Activated CD8-positive, alpha-beta T cell treated with anti-CD3 and anti-CD28 coated beads for 36 hours (primary cell): ENCODE data around the gene APOO. TPM values are rescaled to one million over a fixed set of nuclear protein-coding genes. Genes with fewer than 3 reads are reported as not detected.

Experiments used
- ATAC-seq: fragments of 200-7000 bp; cut with Tn5 transposase; one replicate; pipeline ENCODE4 v1.10.0; 2021; ENCODE audit warnings: mild to moderate bottlenecking, moderate library complexity
- CTCF ChIA-PET: fragments of 350-600 bp; sonication (Branson Sonifier 250); formaldehyde crosslinking; loops from one replicate; lab custom pipeline; 2021; ENCODE audit warnings: antibody characterized with exemption; lab: Charles Lee
- POLR2A ChIA-PET: fragments of 350-600 bp; sonication (Branson Sonifier 250); formaldehyde crosslinking; loops from one replicate; lab custom pipeline; 2021; ENCODE audit warnings: antibody characterized with exemption; lab: Charles Lee
- DNase-seq: peaks from one replicate; pipeline ENCODE4 v3.0.0-alpha.2; 2020
- H3K27ac Mint-ChIP-seq: one replicate; pipeline ENCODE4 v1.8.0; 2021; ENCODE audit warnings: mild to moderate bottlenecking, mixed read lengths
- H3K27me3 Mint-ChIP-seq: one replicate; pipeline ENCODE4 v1.8.0; 2021; ENCODE audit warnings: mixed read lengths
- H3K36me3 Mint-ChIP-seq: one replicate; pipeline ENCODE4 v1.8.0; 2021; ENCODE audit warnings: low read depth, mixed read lengths
- H3K4me1 Mint-ChIP-seq: one replicate; pipeline ENCODE4 v1.8.0; 2021; ENCODE audit warnings: low read depth, mixed read lengths
- H3K4me3 Mint-ChIP-seq: one replicate; pipeline ENCODE4 v1.8.0; 2021; ENCODE audit warnings: mild to moderate bottlenecking, moderate library complexity, mixed read lengths
- H3K9me3 Mint-ChIP-seq: one replicate; pipeline ENCODE4 v1.8.0; 2021; ENCODE audit warnings: mixed read lengths
- CTCF ChIP-seq: fragments of 200-600 bp; IDR thresholded peaks from one replicate; pipeline ENCODE4 v1.8.0; 2022; ENCODE audit warnings: antibody characterized with exemption, mild to moderate bottlenecking
- intact Hi-C: fragments of 100-400 bp; cut with micrococcal nuclease; formaldehyde crosslinking; loops from one replicate; pipeline ENCODE4 v1.10.0; 2022
- total RNA-seq, 2 experiments: library from RNA; stranded (reverse); gene quantifications; one replicate each; pipeline ENCODE4 v1.2.3, GENCODE V29; 2021

The APOO gene
- total RNA-seq, 2 experiments from 2014 or later = 34.1 to 35.7 TPM

GRCh38 chrX:23854945-23855344 lies 52.8 kb downstream of the APOO start:
- Mint-ChIP-seq H3K36me3 (no peaks in the 10 kb centered on the region), H3K4me1 (no peaks in the 10 kb centered on the region), H3K27ac (no peak overlapping the region), H3K27me3 (no peaks in the 10 kb centered on the region), H3K9me3 (no peaks in the 10 kb centered on the region), H3K4me3 (no peak overlapping the region)
- intact Hi-C loops = no loop called here
- no peak for DNase-seq
- POLR2A ChIA-PET = no interaction called here
- ATAC-seq = no peak
- no peak for TF ChIP-seq CTCF
- CTCF ChIA-PET = interaction anchor here (0.9 kb wide), 1 partner anchor 47 kb away, joined by 3 read pairs; no protein-coding TSS in a partner anchor

DNA sequence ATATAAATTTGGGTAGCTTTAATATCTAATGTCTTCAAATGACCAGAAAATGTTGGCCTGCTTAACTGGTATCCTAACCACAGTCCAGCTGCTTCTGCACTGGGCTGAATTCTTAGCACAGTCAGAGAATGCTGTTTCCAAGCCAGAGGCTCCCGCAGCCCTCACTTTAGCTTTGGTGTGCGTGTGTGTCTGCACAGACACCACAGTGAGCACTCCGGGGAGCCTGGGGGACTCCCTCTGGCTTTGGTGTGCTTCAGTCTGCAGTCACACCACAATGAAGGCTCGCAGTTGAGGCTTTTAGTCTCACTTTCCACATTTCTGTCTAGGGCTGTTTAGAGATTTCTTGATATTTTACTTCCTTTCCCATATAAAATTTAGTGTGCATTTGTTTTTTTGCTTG lies 53.6 kb downstream of the APOO start:
- intact Hi-C loops = no loop called here
- TF ChIP-seq CTCF = no peak
- no peaks in the 10 kb centered on the region for H3K4me1 Mint-ChIP-seq
- POLR2A ChIA-PET = no interaction called here
- no peaks in the 10 kb centered on the region for H3K9me3 Mint-ChIP-seq
- no peak for ATAC-seq
- CTCF ChIA-PET = no interaction called here
- DNase-seq = no peak
- H3K4me3 Mint-ChIP-seq = no peak overlapping the region
- H3K27me3 Mint-ChIP-seq = no peaks in the 10 kb centered on the region
- no peak overlapping the region for H3K27ac Mint-ChIP-seq
- peaks cover 2% of the 10 kb centered on the region for H3K36me3 Mint-ChIP-seq

- POLR2A ChIA-PET = interaction anchor here (0.6 kb wide), 1 partner anchor 79 kb away, joined by 3 read pairs; no protein-coding TSS in a partner anchor
- no peak for TF ChIP-seq CTCF
- Mint-ChIP-seq H3K4me3 (no peak overlapping the region), H3K27me3 (no peaks in the 10 kb centered on the region), H3K4me1 (no peaks in the 10 kb centered on the region), H3K27ac (no peak overlapping the region), H3K36me3 (peaks cover 3% of the 10 kb centered on the region), H3K9me3 (no peaks in the 10 kb centered on the region)
- CTCF ChIA-PET = no interaction called here
- intact Hi-C loops = no loop called here
- ATAC-seq (no peak), DNase-seq (no peak)
These were observed 56.2 kb downstream of the APOO start for GRCh38 chrX:23851544-23851943.

DNA sequence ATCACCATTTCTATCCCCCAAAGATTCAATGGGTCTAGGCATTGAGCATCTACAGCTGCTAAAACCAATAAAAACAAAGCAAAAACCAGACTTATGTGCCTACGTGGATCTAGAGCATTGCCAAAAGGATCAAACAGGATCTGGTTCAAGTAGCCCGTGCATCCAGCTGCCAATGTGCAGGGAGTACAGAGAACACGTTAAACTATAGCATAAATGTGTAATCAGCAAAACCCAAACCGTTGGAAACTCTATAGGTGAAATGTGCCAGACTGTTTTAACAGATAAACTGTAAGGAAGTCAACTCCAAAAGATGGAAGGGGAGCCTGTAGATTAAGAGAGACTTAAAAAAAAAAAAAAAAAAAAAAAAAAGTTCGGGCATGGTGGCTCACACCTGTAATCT lies 58.5 kb downstream of the APOO start:
- H3K4me1 Mint-ChIP-seq = no peaks in the 10 kb centered on the region
- H3K36me3 Mint-ChIP-seq = peaks cover 4% of the 10 kb centered on the region
- no peak overlapping the region for H3K4me3 Mint-ChIP-seq
- H3K9me3 Mint-ChIP-seq = no peaks in the 10 kb centered on the region
- intact Hi-C loops = no loop called here
- TF ChIP-seq CTCF = no peak
- ChIA-PET POLR2A (no interaction called here), CTCF (no interaction called here)
- no peak overlapping the region for H3K27ac Mint-ChIP-seq
- DNase-seq (no peak), ATAC-seq (no peak)
- H3K27me3 Mint-ChIP-seq = no peaks in the 10 kb centered on the region

- H3K27ac Mint-ChIP-seq = no peak overlapping the region
- CTCF ChIA-PET = interaction anchor here (1.2 kb wide), 2 partner anchors 44 to 57 kb away, joined by 3 read pairs; no protein-coding TSS in a partner anchor
- H3K4me3 Mint-ChIP-seq = no peak overlapping the region
These were observed 62.4 kb downstream of the APOO start for GRCh38 chrX:23845351-23845817.

More at GRCh38 chrX:23845351-23845817, 62.4 kb downstream of the APOO start:
- no peaks in the 10 kb centered on the region for H3K9me3 Mint-ChIP-seq
- H3K27me3 Mint-ChIP-seq = no peaks in the 10 kb centered on the region
- intact Hi-C loops = no loop called here
- no peak for ATAC-seq
- DNase-seq = no peak
- H3K4me1 Mint-ChIP-seq = no peaks in the 10 kb centered on the region
- peaks cover 7% of the 10 kb centered on the region for H3K36me3 Mint-ChIP-seq
- TF ChIP-seq CTCF = no peak
- POLR2A ChIA-PET = no interaction called here
